ENCODE measurements around the gene ZFP3.
A peak's percentile ranks its signal among the peaks of the same experiment; 100 is the strongest.
"Not testable (repeated sequence)": the region's sequence is repeated elsewhere in the genome, so short reads cannot be mapped to it uniquely, and the experiment has no call there.

ZFP3 gene

GRCh38 chr17:5080591-5080990 lies 2.3 kb downstream of the ZFP3 start:
- no peak for DNase-seq

- no peak for DNase-seq
These were observed 14.1 kb downstream of the ZFP3 start for GRCh38 chr17:5092218-5093010.

GRCh38 chr17:5096731-5097100 lies 18.4 kb downstream of the ZFP3 start:
- DNase-seq = no peak

- DNase-seq = peak; percentile 43
These were observed 19.0 kb downstream of the ZFP3 start for GRCh38 chr17:5097101-5097834.

GRCh38 chr17:5099271-5099670 lies 21.0 kb downstream of the ZFP3 start:
- DNase-seq = no peak

- DNase-seq = no peak
These were observed 22.6 kb downstream of the ZFP3 start for GRCh38 chr17:5100832-5101231.

- DNase-seq = no peak
These were observed 32.5 kb downstream of the ZFP3 start for GRCh38 chr17:5110816-5111215.

- DNase-seq = peak; percentile 94
These were observed 33.3 kb downstream of the ZFP3 start, which contains the start of gene ZNF232 for GRCh38 chr17:5111402-5112204. ZNF232 (minus strand) TSS chr17:5111878; CDS start chr17:5111822, 56 bp downstream.

GRCh38 chr17:5115673-5116651 lies 37.7 kb downstream of the ZFP3 start, which contains the start of gene USP6:
USP6 (plus strand) TSS chr17:5116032; CDS start chr17:5130368, 14,336 bp downstream.
- no peak for DNase-seq

GRCh38 chr17:5118219-5118618 lies 40.0 kb downstream of the ZFP3 start:
- no peak for DNase-seq

- no peak for DNase-seq
These were observed 41.8 kb downstream of the ZFP3 start for GRCh38 chr17:5120036-5120435.

- not testable (repeated sequence) for DNase-seq
These were observed 42.3 kb downstream of the ZFP3 start for GRCh38 chr17:5120436-5121185.

GRCh38 chr17:5121186-5121841 lies 43.0 kb downstream of the ZFP3 start:
- DNase-seq = no peak

- not testable (repeated sequence) for DNase-seq
These were observed 43.8 kb downstream of the ZFP3 start for GRCh38 chr17:5122056-5122455.

GRCh38 chr17:5122586-5123342 lies 44.5 kb downstream of the ZFP3 start:
- DNase-seq = no peak

GRCh38 chr17:5123343-5124124 lies 45.3 kb downstream of the ZFP3 start:
- no peak for DNase-seq

GRCh38 chr17:5124125-5124760 lies 46.0 kb downstream of the ZFP3 start:
- not testable (repeated sequence) for DNase-seq

- not testable (repeated sequence) for DNase-seq
These were observed 46.6 kb downstream of the ZFP3 start for GRCh38 chr17:5124896-5125295.

Data from NCI-H510A treated with DMSO at 0.1 percent for 48 hours (cell line).